A204.1 (cell line): ENCODE results near the gene GDPD4.

Source experiments
- FAIRE-seq: peaks from 2 replicates; lab custom pipeline; 2012; peaks lifted over from hg19 to GRCh38; lab: Jason Lieb, UNC

GDPD4 gene

GRCh38 chr11:77173494-77173893, 128.0 kb downstream of the GDPD4 start:
- FAIRE-seq, result no peak

GRCh38 chr11:77172666-77172982, 128.9 kb downstream of the GDPD4 start:
- FAIRE-seq, result no peak

- FAIRE-seq, result no peak
Observed at GRCh38 chr11:77171885-77172665, 129.4 kb downstream of the GDPD4 start.

- no peak for FAIRE-seq
Observed at GRCh38 chr11:77171254-77171653, 130.2 kb downstream of the GDPD4 start.

- no peak for FAIRE-seq
Observed at GRCh38 chr11:77170107-77170506, 131.4 kb downstream of the GDPD4 start.

GRCh38 chr11:77167791-77168190, 133.7 kb downstream of the GDPD4 start:
- FAIRE-seq, result no peak

GRCh38 chr11:77167111-77167626, 134.3 kb downstream of the GDPD4 start:
- FAIRE-seq, result no peak
